WTC11 (cell line): ENCODE data around the gene SLC47A1. TPM values are rescaled to one million over a fixed set of nuclear protein-coding genes. Genes with fewer than 3 reads are reported as not detected.

Experiments
- ATAC-seq: fragments of 200-7000 bp; cut with Tn5 transposase; 2 replicates; pipeline ENCODE4 v1.10.0; 2021; ENCODE audit warnings: mild to moderate bottlenecking, moderate library complexity
- CTCF ChIA-PET: fragments of 300-600 bp; sonication (Branson Sonifier 250); formaldehyde crosslinking; loops from one replicate; lab custom pipeline; 2021; ENCODE audit warnings: antibody characterized with exemption; lab: Charles Lee
- POLR2A ChIA-PET: fragments of 350-600 bp; sonication (Branson Sonifier 250); formaldehyde crosslinking; loops from one replicate; lab custom pipeline; 2021; ENCODE audit warnings: antibody characterized with exemption; lab: Charles Lee
- DNase-seq: peaks from one replicate; pipeline ENCODE4 v3.0.0; 2021; ENCODE audit warnings: low spot score
- H3K27ac Mint-ChIP-seq: 2 replicates; pipeline ENCODE4 v1.8.0; 2021; ENCODE audit warnings: mixed read lengths
- H3K27me3 Mint-ChIP-seq: 2 replicates; pipeline ENCODE4 v1.8.0; 2021; ENCODE audit warnings: low read depth, mild to moderate bottlenecking, moderate library complexity, mixed read lengths
- H3K36me3 Mint-ChIP-seq: 2 replicates; pipeline ENCODE4 v1.8.0; 2021; ENCODE audit warnings: mixed read lengths
- H3K4me1 Mint-ChIP-seq: 2 replicates; pipeline ENCODE4 v1.8.0; 2022; ENCODE audit warnings: mixed read lengths
- H3K4me3 Mint-ChIP-seq: 2 replicates; pipeline ENCODE4 v1.8.0; 2021; ENCODE audit warnings: mild to moderate bottlenecking, moderate library complexity, mixed read lengths
- H3K9me3 Mint-ChIP-seq: 2 replicates; pipeline ENCODE4 v1.8.0; 2021; ENCODE audit warnings: mixed read lengths
- CREM ChIP-seq: sonication (generic); formaldehyde crosslinking; IDR thresholded peaks from 2 replicates; pipeline ENCODE4 v1.8.1; 2022; ENCODE audit warnings: mild to moderate bottlenecking, missing genetic modification reagents, moderate library complexity
- ELF4 ChIP-seq: sonication (generic); formaldehyde crosslinking; IDR thresholded peaks from 2 replicates; pipeline ENCODE4 v1.8.1; 2022; ENCODE audit warnings: low read depth, mild to moderate bottlenecking, moderate library complexity, missing genetic modification reagents
- EMX1 ChIP-seq: fragments of 250-450 bp; sonication (Bioruptor Pico); IDR thresholded peaks from 2 replicates; pipeline ENCODE4 v1.8.0; 2021; ENCODE audit warnings: mild to moderate bottlenecking
- ETV6 ChIP-seq: sonication (generic); formaldehyde crosslinking; IDR thresholded peaks from 2 replicates; pipeline ENCODE4 v1.8.1; 2022; ENCODE audit warnings: mild to moderate bottlenecking, missing genetic modification reagents
- FOXK1 ChIP-seq: sonication (generic); formaldehyde crosslinking; IDR thresholded peaks from 2 replicates; pipeline ENCODE4 v1.8.0; 2022; ENCODE audit warnings: mild to moderate bottlenecking, moderate library complexity, missing genetic modification reagents
- GABPB1 ChIP-seq: sonication (generic); formaldehyde crosslinking; IDR thresholded peaks from 2 replicates; pipeline ENCODE4 v1.8.1; 2023; ENCODE audit warnings: mild to moderate bottlenecking, missing genetic modification reagents
- MAX ChIP-seq: sonication (generic); formaldehyde crosslinking; IDR thresholded peaks from 2 replicates; pipeline ENCODE4 v1.8.0; 2022; ENCODE audit warnings: mild to moderate bottlenecking, missing genetic modification reagents
- NR2C2 ChIP-seq: sonication (generic); formaldehyde crosslinking; IDR thresholded peaks from 2 replicates; pipeline ENCODE4 v1.8.0; 2022; ENCODE audit warnings: mild to moderate bottlenecking, missing genetic modification reagents
- RORB ChIP-seq: fragments of 250-450 bp; sonication (Bioruptor Pico); IDR thresholded peaks from 2 replicates; pipeline ENCODE4 v1.9.0; 2021; ENCODE audit warnings: mild to moderate bottlenecking
- SMAD4 ChIP-seq: sonication (generic); formaldehyde crosslinking; IDR thresholded peaks from 2 replicates; pipeline ENCODE4 v1.8.0; 2022; ENCODE audit warnings: mild to moderate bottlenecking, missing genetic modification reagents
- SP1 ChIP-seq: sonication (generic); formaldehyde crosslinking; conservative IDR thresholded peaks from 2 replicates; pipeline ENCODE4 v1.8.1; 2022; ENCODE audit warnings: missing genetic modification reagents
- TEAD1 ChIP-seq: sonication (generic); formaldehyde crosslinking; IDR thresholded peaks from 2 replicates; pipeline ENCODE4 v1.8.0; 2022; ENCODE audit warnings: mild to moderate bottlenecking, missing genetic modification reagents
- TEAD4 ChIP-seq: sonication (generic); formaldehyde crosslinking; IDR thresholded peaks from 2 replicates; pipeline ENCODE4 v1.8.0; 2022; ENCODE audit warnings: mild to moderate bottlenecking, missing genetic modification reagents
- USF1 ChIP-seq: sonication (generic); formaldehyde crosslinking; IDR thresholded peaks from 2 replicates; pipeline ENCODE4 v1.8.0; 2022; ENCODE audit warnings: mild to moderate bottlenecking, missing genetic modification reagents
- USF2 ChIP-seq: sonication (generic); formaldehyde crosslinking; IDR thresholded peaks from 2 replicates; pipeline ENCODE4 v1.8.1; 2023; ENCODE audit warnings: mild to moderate bottlenecking, missing genetic modification reagents, moderate library complexity
- ZBTB43 ChIP-seq: sonication (generic); formaldehyde crosslinking; IDR thresholded peaks from 2 replicates; pipeline ENCODE4 v1.8.1; 2023; ENCODE audit warnings: mild to moderate bottlenecking, missing genetic modification reagents
- ZNF138 ChIP-seq: sonication (generic); formaldehyde crosslinking; conservative IDR thresholded peaks from 2 replicates; pipeline ENCODE4 v1.8.1; 2022; ENCODE audit warnings: mild to moderate bottlenecking, moderate library complexity, missing genetic modification reagents
- ZNF423 ChIP-seq: fragments of 250-450 bp; sonication (Bioruptor Pico); IDR thresholded peaks from 2 replicates; pipeline ENCODE4 v2.1.2; 2022; ENCODE audit warnings: mild to moderate bottlenecking, moderate library complexity
- ZNF512 ChIP-seq: sonication (generic); formaldehyde crosslinking; IDR thresholded peaks from 2 replicates; pipeline ENCODE4 v1.8.1; 2022; ENCODE audit warnings: missing genetic modification reagents, borderline replicate concordance
- total RNA-seq: library from RNA; stranded (reverse); gene quantifications from 3 replicates; pipeline ENCODE4 v1.2.3, GENCODE V29; 2021
- TF ChIP-seq, protein P1 (sequence below): sonication (generic); formaldehyde crosslinking; IDR thresholded peaks from 2 replicates; pipeline ENCODE4 v1.8.0; 2022; ENCODE audit warnings: mild to moderate bottlenecking, missing genetic modification reagents
- TF ChIP-seq, protein P2 (sequence below): sonication (generic); formaldehyde crosslinking; IDR thresholded peaks from 2 replicates; pipeline ENCODE4 v1.8.1; 2023; ENCODE audit warnings: mild to moderate bottlenecking, moderate library complexity, missing genetic modification reagents

SLC47A1 gene
- total RNA-seq, 1 experiment from 2014 or later: 2.5 TPM

- ATAC-seq (peak; percentile 89), DNase-seq (peak; percentile 92)
- peak; percentile 59; the same call in 1 of the 2 replicates for TF ChIP-seq GABPB1
- TF ChIP-seq MAX (CRISPR knock-in tag): peak; percentile 83
- peak; percentile 26 for TF ChIP-seq ETV6 (CRISPR knock-in tag)
- TF ChIP-seq SP1 (CRISPR knock-in tag): peak; percentile 65; the same call in 1 of the 2 replicates
- TF ChIP-seq NR2C2 (CRISPR knock-in tag): no peak
- peak; percentile 55; the same call in 1 of the 2 replicates for TF ChIP-seq FOXK1
- TF ChIP-seq TEAD4: peak; percentile 85
- TF ChIP-seq USF1: peak; percentile 54
- peak; percentile 8; the same call in 1 of the 2 replicates for TF ChIP-seq ZBTB43
- TF ChIP-seq, protein P1, sequence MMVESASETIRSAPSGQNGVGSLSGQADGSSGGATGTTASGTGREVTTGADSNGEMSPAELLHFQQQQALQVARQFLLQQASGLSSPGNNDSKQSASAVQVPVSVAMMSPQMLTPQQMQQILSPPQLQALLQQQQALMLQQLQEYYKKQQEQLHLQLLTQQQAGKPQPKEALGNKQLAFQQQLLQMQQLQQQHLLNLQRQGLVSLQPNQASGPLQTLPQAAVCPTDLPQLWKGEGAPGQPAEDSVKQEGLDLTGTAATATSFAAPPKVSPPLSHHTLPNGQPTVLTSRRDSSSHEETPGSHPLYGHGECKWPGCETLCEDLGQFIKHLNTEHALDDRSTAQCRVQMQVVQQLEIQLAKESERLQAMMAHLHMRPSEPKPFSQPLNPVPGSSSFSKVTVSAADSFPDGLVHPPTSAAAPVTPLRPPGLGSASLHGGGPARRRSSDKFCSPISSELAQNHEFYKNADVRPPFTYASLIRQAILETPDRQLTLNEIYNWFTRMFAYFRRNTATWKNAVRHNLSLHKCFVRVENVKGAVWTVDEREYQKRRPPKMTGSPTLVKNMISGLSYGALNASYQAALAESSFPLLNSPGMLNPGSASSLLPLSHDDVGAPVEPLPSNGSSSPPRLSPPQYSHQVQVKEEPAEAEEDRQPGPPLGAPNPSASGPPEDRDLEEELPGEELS: 0 out of 2 replicates have a peak, but pooled peaks have one; percentile 61
- 0 out of 2 replicates have a peak, but pooled peaks have one; percentile 9 for TF ChIP-seq USF2
- no peak for TF ChIP-seq ELF4
- peak; percentile 89; the same call in 1 of the 2 replicates for TF ChIP-seq TEAD1
- no peak for TF ChIP-seq EMX1
- TF ChIP-seq ZNF423 (CRISPR knock-in tag): peak; percentile 61; the same call in 1 of the 2 replicates
- no peak for TF ChIP-seq CREM (CRISPR knock-in tag)
- no peak for TF ChIP-seq RORB
- TF ChIP-seq SMAD4 (CRISPR knock-in tag): no peak
- TF ChIP-seq, protein P2, sequence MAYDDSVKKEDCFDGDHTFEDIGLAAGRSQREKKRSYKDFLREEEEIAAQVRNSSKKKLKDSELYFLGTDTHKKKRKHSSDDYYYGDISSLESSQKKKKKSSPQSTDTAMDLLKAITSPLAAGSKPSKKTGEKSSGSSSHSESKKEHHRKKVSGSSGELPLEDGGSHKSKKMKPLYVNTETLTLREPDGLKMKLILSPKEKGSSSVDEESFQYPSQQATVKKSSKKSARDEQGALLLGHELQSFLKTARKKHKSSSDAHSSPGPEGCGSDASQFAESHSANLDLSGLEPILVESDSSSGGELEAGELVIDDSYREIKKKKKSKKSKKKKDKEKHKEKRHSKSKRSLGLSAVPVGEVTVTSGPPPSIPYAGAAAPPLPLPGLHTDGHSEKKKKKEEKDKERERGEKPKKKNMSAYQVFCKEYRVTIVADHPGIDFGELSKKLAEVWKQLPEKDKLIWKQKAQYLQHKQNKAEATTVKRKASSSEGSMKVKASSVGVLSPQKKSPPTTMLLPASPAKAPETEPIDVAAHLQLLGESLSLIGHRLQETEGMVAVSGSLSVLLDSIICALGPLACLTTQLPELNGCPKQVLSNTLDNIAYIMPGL (CRISPR knock-in tag): peak; percentile 98
- no peak for TF ChIP-seq ZNF138 (CRISPR knock-in tag)
- no peak for TF ChIP-seq ZNF512 (CRISPR knock-in tag)
- POLR2A ChIA-PET: no interaction called here
- peak overlapping the region; percentile 97 for H3K27ac Mint-ChIP-seq
- H3K4me3 Mint-ChIP-seq: peak overlapping the region; percentile 79
- CTCF ChIA-PET: no interaction called here
- H3K27me3 Mint-ChIP-seq: peaks cover 2% of the 10 kb centered on the region; the same call in 1 of the 2 replicates
- peaks cover 24% of the 10 kb centered on the region for H3K4me1 Mint-ChIP-seq
- H3K9me3 Mint-ChIP-seq: no peaks in the 10 kb centered on the region
- H3K36me3 Mint-ChIP-seq: no peaks in the 10 kb centered on the region
Observed at GRCh38 chr17:19507775-19508576, 25.7 kb upstream of the SLC47A1 start.
